ENCODE results near the gene COL6A3.

DNA sequence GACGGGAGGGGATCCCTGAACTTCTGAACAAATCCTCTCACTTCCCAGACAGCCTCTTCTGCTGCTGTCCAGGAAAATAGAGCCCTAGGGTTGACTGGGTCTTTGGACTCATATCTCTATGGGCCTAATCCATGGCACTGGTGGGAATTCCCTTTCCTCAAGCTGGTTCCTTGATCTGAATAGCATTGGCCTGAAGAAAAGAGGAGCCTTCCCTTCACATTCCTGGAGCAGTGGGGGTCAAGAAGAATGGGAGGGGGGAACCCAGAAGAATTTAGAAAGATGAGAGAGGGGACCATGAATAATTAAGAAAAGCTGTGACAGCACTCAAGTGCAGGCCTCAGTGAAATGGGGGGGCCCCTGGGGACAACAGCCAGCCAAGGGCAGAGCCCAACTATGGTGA, 80.2 kb downstream of the COL6A3 start:
- TF ChIP-seq CTCF (IDR thresholded peaks at IDR 0.05) = no peak
- no peak for TF ChIP-seq POLR2A (IDR thresholded peaks at IDR 0.05)

Data from lower leg skin (tissue), 3 donors.